GM12892 (cell line): ENCODE data around the gene SPC24.
"Not testable (repeated sequence)": the region's sequence is repeated elsewhere in the genome, so short reads cannot be mapped to it uniquely, and the experiment has no call there.

ENCODE experiments used
- DNase-seq: peaks from one replicate; pipeline ENCODE4 v3.0.0; 2011; ENCODE audit not compliant: insufficient read length
- FAIRE-seq: peaks from 2 replicates; lab custom pipeline; 2011; peaks lifted over from hg19 to GRCh38; lab: Jason Lieb, UNC
- POLR2A ChIP-seq: IDR thresholded peaks from 2 replicates; pipeline ENCODE4 v1.6.1; 2011; ENCODE audit warnings: low read depth, low read length, control low read depth
- POLR2AphosphoS5 ChIP-seq: IDR thresholded peaks from 2 replicates; pipeline ENCODE4 v1.6.1; 2011; ENCODE audit warnings: low read depth, low read length, control low read depth
- TAF1 ChIP-seq: IDR thresholded peaks from 2 replicates; pipeline ENCODE4 v1.6.1; 2011; ENCODE audit warnings: low read depth, mild to moderate bottlenecking, control low read depth, low read length, borderline replicate concordance

The SPC24 gene

GRCh38 chr19:11111771-11112144 lies 43.8 kb downstream of the SPC24 start:
- no peak for TF ChIP-seq TAF1
- no peak for TF ChIP-seq POLR2A
- TF ChIP-seq POLR2AphosphoS5, result no peak
- DNase-seq, result no peak
- no peak for FAIRE-seq

GRCh38 chr19:11111117-11111770 lies 44.3 kb downstream of the SPC24 start:
- no peak for TF ChIP-seq POLR2AphosphoS5
- no peak for TF ChIP-seq TAF1
- no peak for TF ChIP-seq POLR2A
- DNase-seq (no peak), FAIRE-seq (no peak)

GRCh38 chr19:11108746-11109145 lies 46.8 kb downstream of the SPC24 start:
- TF ChIP-seq TAF1 (no peak), POLR2AphosphoS5 (no peak), POLR2A (no peak)
- FAIRE-seq (no peak), DNase-seq (no peak)

- no peak for TF ChIP-seq POLR2AphosphoS5
- no peak for TF ChIP-seq POLR2A
- no peak for TF ChIP-seq TAF1
- DNase-seq (no peak), FAIRE-seq (no peak)
These were observed 49.1 kb downstream of the SPC24 start for GRCh38 chr19:11106477-11106876.

- FAIRE-seq, result no peak
- TF ChIP-seq POLR2A (0 out of 2 replicates have a peak, but pooled peaks have one; percentile 16), POLR2AphosphoS5 (no peak)
- DNase-seq, result no peak
These were observed 50.5 kb downstream of the SPC24 start for GRCh38 chr19:11105014-11105636.

GRCh38 chr19:11103667-11104066 lies 51.9 kb downstream of the SPC24 start:
- DNase-seq, FAIRE-seq: not testable (repeated sequence)

- FAIRE-seq (no peak), DNase-seq (no peak)
- no peak for TF ChIP-seq POLR2A
- TF ChIP-seq POLR2AphosphoS5, result no peak
- TF ChIP-seq TAF1, result no peak
These were observed 52.6 kb downstream of the SPC24 start for GRCh38 chr19:11102944-11103343.

GRCh38 chr19:11101057-11101456 lies 54.5 kb downstream of the SPC24 start:
- TF ChIP-seq TAF1 (no peak), POLR2AphosphoS5 (no peak), POLR2A (no peak)
- no peak for FAIRE-seq
- no peak for DNase-seq

GRCh38 chr19:11100049-11100448 lies 55.5 kb downstream of the SPC24 start:
- TF ChIP-seq TAF1, result no peak
- TF ChIP-seq POLR2A, result no peak
- no peak for DNase-seq
- FAIRE-seq, result no peak

GRCh38 chr19:11098861-11099260 lies 56.7 kb downstream of the SPC24 start:
- FAIRE-seq (no peak), DNase-seq (no peak)
- no peak for TF ChIP-seq POLR2AphosphoS5
- no peak for TF ChIP-seq POLR2A
- no peak for TF ChIP-seq TAF1

GRCh38 chr19:11098327-11098726 lies 57.3 kb downstream of the SPC24 start:
- DNase-seq (no peak), FAIRE-seq (no peak)
- TF ChIP-seq POLR2A, result no peak
- TF ChIP-seq POLR2AphosphoS5, result no peak
- no peak for TF ChIP-seq TAF1

GRCh38 chr19:11097367-11097766 lies 58.2 kb downstream of the SPC24 start:
- FAIRE-seq, result not testable (repeated sequence)

More at GRCh38 chr19:11097367-11097766, 58.2 kb downstream of the SPC24 start:
- DNase-seq, result not testable (repeated sequence)
